Glutamatergic neuron (in vitro differentiated cells): ENCODE data around the gene FCAR. TPM values are rescaled to one million over a fixed set of nuclear protein-coding genes. Genes with fewer than 3 reads are reported as not detected.
"Not testable (repeated sequence)": the region's sequence is repeated elsewhere in the genome, so short reads cannot be mapped to it uniquely, and the experiment has no call there.

Experiments used
- DNase-seq: peaks from one replicate; pipeline ENCODE4 v3.0.0; 2022
- H3K27ac Mint-ChIP-seq: one replicate; pipeline ENCODE4 v1.8.0; 2020; ENCODE audit warnings: mild to moderate bottlenecking, mixed read lengths, inconsistent platforms; ENCODE audit not compliant: unreplicated experiment
- H3K27me3 Mint-ChIP-seq: one replicate; pipeline ENCODE4 v1.8.0; 2020; ENCODE audit warnings: mild to moderate bottlenecking, moderate library complexity, mixed read lengths, inconsistent platforms; ENCODE audit not compliant: unreplicated experiment
- H3K36me3 Mint-ChIP-seq: one replicate; pipeline ENCODE4 v1.8.0; 2020; ENCODE audit warnings: mild to moderate bottlenecking, mixed read lengths, inconsistent platforms; ENCODE audit not compliant: unreplicated experiment
- H3K4me1 Mint-ChIP-seq: one replicate; pipeline ENCODE4 v1.8.0; 2020; ENCODE audit warnings: mild to moderate bottlenecking, low read depth, mixed read lengths, inconsistent platforms; ENCODE audit not compliant: unreplicated experiment
- H3K4me3 Mint-ChIP-seq: one replicate; pipeline ENCODE4 v1.8.0; 2020; ENCODE audit warnings: mild to moderate bottlenecking, mixed read lengths, inconsistent platforms; ENCODE audit not compliant: unreplicated experiment
- H3K9me3 Mint-ChIP-seq: one replicate; pipeline ENCODE4 v1.8.0; 2020; ENCODE audit warnings: mild to moderate bottlenecking, moderate library complexity, mixed read lengths, inconsistent platforms; ENCODE audit not compliant: unreplicated experiment
- total RNA-seq: library from RNA; stranded (reverse); fragmentation: NEBNext Ultra II Directional; extraction: Animal tissue kit (Norgen Biotek cat#: 25700); gene quantifications from one replicate; pipeline ENCODE4 v1.2.1, GENCODE V29; 2021; ENCODE audit not compliant: unreplicated experiment
- TF ChIP-seq, protein P1 (sequence below): fragments of 200-600 bp; sonication (generic); IDR thresholded peaks from one replicate; pipeline ENCODE4 v1.5.0; 2021; ENCODE audit not compliant: partially characterized antibody, unreplicated experiment

FCAR gene
- total RNA-seq, 1 donor from 2014 or later, result not detected

DNA sequence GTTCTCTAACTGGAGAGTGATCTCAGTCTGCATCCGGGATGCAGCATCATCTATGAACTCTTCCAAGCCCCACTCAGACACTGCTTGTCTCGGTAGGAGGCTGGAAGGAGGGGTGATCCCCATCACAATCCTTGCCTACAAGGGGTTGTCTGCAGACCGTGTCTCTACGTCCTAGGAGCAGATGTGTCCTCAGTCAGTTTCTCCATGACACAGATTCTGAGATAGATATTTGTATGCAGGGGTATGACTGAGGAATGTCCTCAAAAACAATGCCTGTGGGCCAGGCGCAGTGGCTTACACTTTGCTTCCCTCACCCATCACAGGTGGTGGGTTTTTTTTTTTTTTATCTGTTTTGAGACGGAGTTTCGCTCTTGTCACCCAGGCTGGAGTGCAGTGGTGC lies 32.8 kb downstream of the FCAR start:
- Mint-ChIP-seq H3K27me3 (no peaks in the 10 kb centered on the region), H3K27ac (no peak overlapping the region), H3K4me3 (no peak overlapping the region), H3K36me3 (peaks cover 3% of the 10 kb centered on the region), H3K4me1 (no peaks in the 10 kb centered on the region), H3K9me3 (no peaks in the 10 kb centered on the region)
- no peak for DNase-seq
- TF ChIP-seq, protein P1, sequence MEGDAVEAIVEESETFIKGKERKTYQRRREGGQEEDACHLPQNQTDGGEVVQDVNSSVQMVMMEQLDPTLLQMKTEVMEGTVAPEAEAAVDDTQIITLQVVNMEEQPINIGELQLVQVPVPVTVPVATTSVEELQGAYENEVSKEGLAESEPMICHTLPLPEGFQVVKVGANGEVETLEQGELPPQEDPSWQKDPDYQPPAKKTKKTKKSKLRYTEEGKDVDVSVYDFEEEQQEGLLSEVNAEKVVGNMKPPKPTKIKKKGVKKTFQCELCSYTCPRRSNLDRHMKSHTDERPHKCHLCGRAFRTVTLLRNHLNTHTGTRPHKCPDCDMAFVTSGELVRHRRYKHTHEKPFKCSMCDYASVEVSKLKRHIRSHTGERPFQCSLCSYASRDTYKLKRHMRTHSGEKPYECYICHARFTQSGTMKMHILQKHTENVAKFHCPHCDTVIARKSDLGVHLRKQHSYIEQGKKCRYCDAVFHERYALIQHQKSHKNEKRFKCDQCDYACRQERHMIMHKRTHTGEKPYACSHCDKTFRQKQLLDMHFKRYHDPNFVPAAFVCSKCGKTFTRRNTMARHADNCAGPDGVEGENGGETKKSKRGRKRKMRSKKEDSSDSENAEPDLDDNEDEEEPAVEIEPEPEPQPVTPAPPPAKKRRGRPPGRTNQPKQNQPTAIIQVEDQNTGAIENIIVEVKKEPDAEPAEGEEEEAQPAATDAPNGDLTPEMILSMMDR, result no peak

DNA sequence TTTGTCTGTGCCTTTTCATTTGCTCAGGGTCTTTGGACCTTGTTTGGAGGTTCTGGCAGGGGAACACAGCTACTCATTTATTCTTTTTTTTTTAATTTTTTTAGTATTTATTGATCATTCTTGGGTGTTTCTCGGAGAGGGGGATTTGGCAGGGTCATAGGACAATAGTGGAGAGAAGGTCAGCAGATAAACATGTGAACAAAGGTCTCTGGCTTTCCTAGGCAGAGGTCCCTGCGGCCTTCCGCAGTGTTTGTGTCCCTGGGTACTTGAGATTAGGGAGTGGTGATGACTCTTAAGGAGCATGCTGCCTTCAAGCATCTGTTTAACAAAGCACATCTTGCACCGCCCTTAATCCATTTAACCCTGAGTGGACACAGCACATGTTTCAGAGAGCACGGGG lies 33.9 kb downstream of the FCAR start:
- not testable (repeated sequence) for H3K4me1 Mint-ChIP-seq, H3K9me3 Mint-ChIP-seq, DNase-seq, H3K36me3 Mint-ChIP-seq, H3K4me3 Mint-ChIP-seq, H3K27me3 Mint-ChIP-seq, H3K27ac Mint-ChIP-seq

DNA sequence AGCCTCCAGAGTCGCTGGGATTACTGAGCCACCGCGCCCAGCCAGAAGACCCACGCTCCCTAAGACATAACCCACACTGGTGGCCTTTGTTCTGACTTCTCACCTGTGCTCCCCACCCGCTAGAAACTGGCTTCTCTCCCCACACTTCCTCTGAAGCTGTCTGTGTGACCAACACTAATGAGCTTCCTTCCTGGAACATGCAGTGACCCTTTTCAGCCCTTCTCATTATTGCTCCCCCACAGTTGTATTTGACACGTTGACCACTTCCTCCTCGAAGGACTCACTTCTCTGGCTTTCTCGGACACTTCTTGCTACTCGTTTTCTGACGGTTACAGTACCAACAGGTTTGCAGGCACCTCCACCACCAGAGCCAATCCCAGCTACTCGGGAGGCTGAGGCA lies 42.8 kb downstream of the FCAR start:
- Mint-ChIP-seq H3K27me3 (peaks cover 1% of the 10 kb centered on the region), H3K9me3 (no peaks in the 10 kb centered on the region), H3K4me3 (no peak overlapping the region), H3K27ac (no peak overlapping the region), H3K4me1 (no peaks in the 10 kb centered on the region), H3K36me3 (no peaks in the 10 kb centered on the region)
- DNase-seq, result no peak
- TF ChIP-seq, protein P1, result no peak

DNA sequence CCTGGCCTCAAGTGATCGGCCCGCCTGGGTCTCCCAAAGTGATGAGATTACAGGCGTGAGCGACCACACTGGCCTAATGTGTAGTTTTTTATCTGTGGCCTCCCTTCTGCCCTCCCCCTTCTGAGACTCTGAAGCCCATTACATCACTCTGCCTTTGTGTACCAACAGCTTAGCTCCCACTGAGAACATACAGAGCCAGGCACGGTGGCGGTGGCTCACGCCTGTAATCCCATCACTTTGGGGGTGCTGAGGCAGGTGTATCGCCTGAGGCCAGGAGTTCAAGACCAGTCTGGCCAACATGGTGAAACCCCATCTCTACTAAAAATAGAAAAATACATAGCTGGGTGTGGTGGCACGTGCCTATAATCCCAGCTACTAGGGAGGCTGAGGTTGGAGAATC lies 44.5 kb downstream of the FCAR start:
- no peaks in the 10 kb centered on the region for H3K9me3 Mint-ChIP-seq
- no peaks in the 10 kb centered on the region for H3K36me3 Mint-ChIP-seq
- DNase-seq, result no peak
- H3K4me1 Mint-ChIP-seq, result no peaks in the 10 kb centered on the region
- peaks cover 2% of the 10 kb centered on the region for H3K27me3 Mint-ChIP-seq
- no peak overlapping the region for H3K4me3 Mint-ChIP-seq
- TF ChIP-seq, protein P1, result no peak
- no peak overlapping the region for H3K27ac Mint-ChIP-seq

DNA sequence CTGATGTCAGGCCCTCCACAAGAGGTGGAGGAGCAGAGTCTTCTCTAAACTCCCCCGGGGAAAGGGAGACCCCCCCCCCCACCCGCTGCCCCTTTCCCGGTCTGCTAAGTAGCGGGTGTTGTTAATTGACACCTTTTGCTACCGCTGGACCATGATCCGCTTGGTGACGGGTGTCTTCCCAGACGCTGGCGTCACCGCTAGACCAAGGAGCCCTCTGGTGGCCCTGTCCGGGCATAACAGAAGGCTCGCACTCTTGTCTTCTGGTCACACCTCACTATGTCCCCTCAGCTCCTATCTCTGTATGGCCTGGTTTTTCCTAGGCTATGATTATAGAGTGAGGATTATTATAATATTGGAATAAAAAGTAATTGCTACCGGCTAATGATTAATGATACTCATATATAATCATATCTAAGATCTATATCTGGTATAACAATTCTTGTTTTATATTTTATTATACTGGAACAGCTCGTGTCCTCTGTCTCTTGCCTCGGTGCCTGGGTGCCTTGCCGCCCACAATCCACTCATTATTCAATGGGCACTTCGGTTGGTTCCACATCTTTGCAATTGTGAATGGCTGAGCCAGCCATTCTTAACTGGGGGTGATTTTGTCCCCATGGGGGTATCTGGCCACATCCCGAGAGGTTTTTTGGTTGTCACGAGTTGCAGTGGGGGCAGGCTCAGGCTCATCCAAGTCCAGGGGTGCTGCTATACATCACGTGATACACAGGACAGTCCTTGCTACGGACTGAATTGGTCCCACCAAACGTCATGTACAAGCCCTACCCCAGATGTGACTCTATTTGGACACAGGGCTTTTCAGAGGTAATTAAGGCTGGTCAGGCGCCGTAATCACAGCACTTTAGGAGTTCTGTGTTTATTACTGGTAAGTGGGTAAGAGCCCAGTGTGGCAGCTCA lies 45.9 kb downstream of the FCAR start:
- H3K27me3 Mint-ChIP-seq, H3K27ac Mint-ChIP-seq, H3K36me3 Mint-ChIP-seq, H3K9me3 Mint-ChIP-seq, H3K4me1 Mint-ChIP-seq, H3K4me3 Mint-ChIP-seq: not testable (repeated sequence)
- TF ChIP-seq, protein P1, result peak; percentile 49
- peak; percentile 36 for DNase-seq
